HG02571 (cell line): ENCODE data around the gene EHMT1.
"Not testable (repeated sequence)": the region's sequence is repeated elsewhere in the genome, so short reads cannot be mapped to it uniquely, and the experiment has no call there.

Experiments
- ATAC-seq: cut with Tn5 transposase; IDR thresholded peaks from one replicate; pipeline ENCODE4 v1.9.1; 2021; ENCODE audit warnings: mild to moderate bottlenecking, moderate library complexity; ENCODE audit not compliant: unreplicated experiment

The EHMT1 gene

GRCh38 chr9:137715866-137716693, 97.3 kb downstream of the EHMT1 start:
- ATAC-seq: not testable (repeated sequence)

DNA sequence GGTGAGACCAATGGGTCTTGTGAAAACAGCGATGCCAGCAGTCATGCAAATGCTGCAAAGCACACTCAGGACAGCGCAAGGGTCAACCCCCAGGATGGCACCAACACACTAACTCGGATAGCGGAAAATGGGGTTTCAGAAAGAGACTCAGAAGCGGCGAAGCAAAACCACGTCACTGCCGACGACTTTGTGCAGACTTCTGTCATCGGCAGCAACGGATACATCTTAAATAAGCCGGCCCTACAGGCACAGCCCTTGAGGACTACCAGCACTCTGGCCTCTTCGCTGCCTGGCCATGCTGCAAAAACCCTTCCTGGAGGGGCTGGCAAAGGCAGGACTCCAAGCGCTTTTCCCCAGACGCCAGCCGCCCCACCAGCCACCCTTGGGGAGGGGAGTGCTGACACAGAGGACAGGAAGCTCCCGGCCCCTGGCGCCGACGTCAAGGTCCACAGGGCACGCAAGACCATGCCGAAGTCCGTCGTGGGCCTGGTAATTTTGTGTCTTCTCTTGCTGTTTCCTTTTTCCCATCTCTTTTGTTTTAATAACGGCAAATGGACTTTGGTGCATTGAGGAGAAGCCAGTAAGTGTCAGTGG, 98.0 kb downstream of the EHMT1 start:
- no peak for ATAC-seq

DNA sequence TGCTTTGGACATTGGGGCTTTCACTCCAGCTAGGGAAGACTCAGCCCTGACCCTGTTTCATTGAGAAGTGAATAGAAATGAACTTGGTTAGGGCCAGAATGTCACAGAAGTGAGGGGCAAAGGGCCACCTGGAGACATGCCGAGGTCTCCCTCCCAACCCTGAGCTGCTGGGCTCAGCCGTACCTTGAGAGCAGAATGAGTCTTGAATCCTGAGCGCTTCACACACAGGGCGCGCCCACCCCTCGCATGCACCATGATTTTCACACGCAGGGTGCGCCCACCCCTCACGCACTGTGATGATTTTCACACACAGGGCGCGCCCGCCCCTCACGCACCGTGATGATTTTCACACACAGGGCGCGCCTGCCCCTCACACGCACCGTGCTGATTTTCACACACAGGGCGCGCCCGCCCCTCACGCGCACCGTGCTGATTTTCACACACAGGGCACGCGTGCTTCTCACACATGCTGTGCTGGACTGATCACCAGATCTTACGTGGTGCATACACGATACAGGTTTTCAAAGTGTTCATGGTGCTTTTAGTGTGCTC, 99.0 kb downstream of the EHMT1 start:
- ATAC-seq: no peak

GRCh38 chr9:137719194-137719593, 100.4 kb downstream of the EHMT1 start:
- ATAC-seq: no peak

GRCh38 chr9:137720571-137721110, 101.8 kb downstream of the EHMT1 start:
- no peak for ATAC-seq

- no peak for ATAC-seq
These were observed 102.7 kb downstream of the EHMT1 start for GRCh38 chr9:137721479-137721878.

GRCh38 chr9:137721899-137722298, 103.1 kb downstream of the EHMT1 start:
- ATAC-seq: no peak

GRCh38 chr9:137722481-137722880, 103.7 kb downstream of the EHMT1 start:
- ATAC-seq: no peak

DNA sequence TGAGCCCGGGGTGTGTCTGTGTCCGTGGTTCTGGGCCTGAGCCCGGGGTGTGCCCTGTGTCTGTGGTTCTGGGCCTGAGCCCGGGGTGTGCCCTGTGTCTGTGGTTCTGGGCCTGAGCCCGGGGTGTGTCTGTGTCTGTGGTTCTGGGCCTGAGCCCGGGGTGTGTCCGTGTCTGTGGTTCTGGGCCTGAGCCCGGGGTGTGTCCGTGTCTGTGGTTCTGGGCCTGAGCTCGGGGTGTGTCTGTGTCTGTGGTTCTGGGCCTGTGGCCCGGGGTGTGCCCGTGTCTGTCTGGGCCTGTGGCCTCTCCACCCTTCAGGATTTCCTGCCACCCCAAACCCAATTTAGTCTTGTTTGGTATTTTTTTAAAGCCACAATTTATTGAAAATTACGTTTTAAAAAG, 104.6 kb downstream of the EHMT1 start:
- ATAC-seq: not testable (repeated sequence)

- no peak for ATAC-seq
These were observed 105.1 kb downstream of the EHMT1 start for GRCh38 chr9:137723783-137724445.

- ATAC-seq: no peak
These were observed 106.0 kb downstream of the EHMT1 start for GRCh38 chr9:137724818-137725240.

DNA sequence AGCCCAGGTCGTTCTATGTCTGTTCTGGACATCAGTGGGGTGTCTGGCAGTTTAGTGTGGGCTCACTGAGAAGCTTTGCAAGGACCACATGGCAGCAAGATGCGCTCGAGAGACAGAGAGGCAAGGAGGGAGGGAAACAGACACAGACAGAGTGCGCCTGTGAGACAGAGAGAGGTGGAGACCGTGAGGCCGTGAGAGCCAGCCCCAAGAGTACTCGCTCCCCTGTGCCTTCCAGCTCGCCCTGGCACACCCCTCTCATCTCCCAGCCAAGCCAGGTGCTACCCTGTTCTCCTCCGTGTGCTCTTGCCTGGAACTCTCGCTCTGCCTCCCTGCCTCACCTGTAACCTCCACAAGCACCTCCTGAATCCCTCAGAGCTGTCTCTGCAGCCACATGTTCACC, 106.8 kb downstream of the EHMT1 start:
- ATAC-seq: no peak

GRCh38 chr9:137726336-137726735, 107.5 kb downstream of the EHMT1 start:
- ATAC-seq: peak; percentile 63

- ATAC-seq: no peak
These were observed 108.0 kb downstream of the EHMT1 start for GRCh38 chr9:137726764-137727163.

- ATAC-seq: no peak
These were observed 108.9 kb downstream of the EHMT1 start for GRCh38 chr9:137727716-137728115.

- ATAC-seq: no peak
These were observed 109.9 kb downstream of the EHMT1 start for GRCh38 chr9:137728444-137729311.

DNA sequence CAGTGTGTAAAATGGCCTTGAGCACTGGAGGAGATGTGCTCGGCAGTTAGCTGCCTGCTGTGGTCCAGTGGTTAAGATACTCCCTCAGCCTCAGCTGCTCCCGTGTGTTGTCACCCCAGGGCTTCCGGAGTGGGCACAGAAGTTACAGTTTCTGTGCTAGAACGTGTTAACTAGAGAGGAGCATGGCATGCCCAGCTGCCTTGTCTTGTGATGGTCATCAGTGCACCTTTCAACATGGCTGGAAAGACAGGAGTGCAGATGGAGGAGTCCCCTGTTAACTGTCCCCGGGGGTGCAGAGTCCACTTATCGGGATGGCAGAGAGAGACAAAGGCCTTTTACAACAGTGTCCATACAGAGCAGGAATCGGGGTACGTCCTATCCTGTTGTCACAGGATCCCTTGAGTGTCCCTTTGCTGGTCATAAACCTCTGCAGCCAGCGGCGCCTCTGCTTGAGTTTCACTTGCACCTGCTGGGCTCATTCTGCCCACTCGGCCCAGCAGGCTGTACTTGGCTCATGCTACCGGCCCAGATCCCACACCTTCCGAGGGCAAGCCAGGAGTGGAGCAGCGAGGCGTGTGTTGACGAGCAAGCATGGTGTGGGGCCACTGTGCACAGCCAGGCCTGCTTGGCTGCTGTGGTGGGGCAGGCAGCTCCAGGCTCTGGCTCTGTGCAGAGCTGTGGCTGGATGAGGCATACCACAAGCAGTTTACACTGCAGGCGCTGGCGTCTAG, 112.6 kb downstream of the EHMT1 start:
- no peak for ATAC-seq

DNA sequence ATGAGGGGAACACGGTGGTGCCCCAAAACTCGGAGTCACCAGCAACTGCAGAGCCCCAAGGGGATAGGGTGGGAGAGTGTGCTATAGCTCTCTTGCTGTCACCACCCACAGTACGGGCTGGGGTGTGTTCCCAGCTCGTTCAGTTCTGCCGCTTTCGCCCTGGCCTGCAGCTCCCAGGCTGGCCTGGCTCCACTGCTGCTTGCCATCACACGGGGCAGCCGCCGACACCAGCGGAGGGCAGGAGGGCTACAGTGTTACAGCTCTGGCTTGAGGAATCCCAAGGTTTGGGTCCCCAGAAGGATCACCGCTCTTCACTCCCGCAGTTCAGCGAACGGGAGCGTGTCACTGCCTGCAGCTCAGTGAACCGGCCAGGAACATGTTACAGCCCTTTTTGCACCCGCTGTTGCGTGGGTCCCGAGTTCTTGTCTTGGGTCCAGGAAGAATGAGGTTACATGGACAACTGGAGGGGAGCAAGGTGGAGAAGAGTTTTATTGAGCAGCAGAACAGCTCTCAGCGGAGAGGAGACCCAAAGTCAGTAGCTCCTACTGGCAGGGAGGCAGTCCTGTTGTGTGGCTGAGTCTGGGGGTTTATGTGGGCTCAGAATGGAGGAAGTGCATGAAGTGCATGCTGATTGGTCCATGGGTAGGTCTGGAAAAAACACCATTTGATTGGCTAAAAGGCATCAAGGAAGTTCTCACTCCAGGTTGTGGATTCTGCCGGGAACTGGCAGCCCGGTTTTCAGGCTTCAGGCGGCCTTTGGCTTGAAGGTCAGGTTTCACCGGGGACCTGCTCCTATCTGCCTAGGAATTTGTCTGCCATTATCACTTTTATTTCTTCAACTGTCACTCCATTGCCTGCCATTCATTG, 113.4 kb downstream of the EHMT1 start:
- ATAC-seq: no peak

- ATAC-seq: no peak
These were observed 114.6 kb downstream of the EHMT1 start for GRCh38 chr9:137733429-137733828.
